Measurements from ENCODE around the gene CDKN2B-AS1.

Gene CDKN2B-AS1

GRCh38 chr9:22146604-22147003, 152.0 kb downstream of the CDKN2B-AS1 start:
- Histone ChIP-seq H3K27me3 (ENCODE audit: control insufficient read depth, insufficient read depth, low read length) (no peaks in the 10 kb centered on the region), H3K36me3 (ENCODE audit: control insufficient read depth, insufficient read depth, low read length) (no peaks in the 10 kb centered on the region), H3K9me3 (ENCODE audit: control insufficient read depth, insufficient read depth, low read length) (no peaks in the 10 kb centered on the region), H3K4me3 (ENCODE audit: low read depth, low read length) (no peak overlapping the region), H3K9ac (ENCODE audit: low read depth, low read length) (no peak overlapping the region), H3K4me1 (ENCODE audit: control insufficient read depth, insufficient read depth, low read length) (no peaks in the 10 kb centered on the region)

GRCh38 chr9:22147813-22148527, 153.4 kb downstream of the CDKN2B-AS1 start:
- no peaks in the 10 kb centered on the region for H3K4me1 ChIP-seq (ENCODE audit: control insufficient read depth, insufficient read depth, low read length)
- no peaks in the 10 kb centered on the region for H3K9me3 ChIP-seq (ENCODE audit: control insufficient read depth, insufficient read depth, low read length)
- H3K9ac ChIP-seq (ENCODE audit: low read depth, low read length), result no peak overlapping the region
- H3K27me3 ChIP-seq (ENCODE audit: control insufficient read depth, insufficient read depth, low read length), result no peaks in the 10 kb centered on the region
- no peaks in the 10 kb centered on the region for H3K36me3 ChIP-seq (ENCODE audit: control insufficient read depth, insufficient read depth, low read length)
- H3K4me3 ChIP-seq (ENCODE audit: low read depth, low read length), result no peak overlapping the region

DNA sequence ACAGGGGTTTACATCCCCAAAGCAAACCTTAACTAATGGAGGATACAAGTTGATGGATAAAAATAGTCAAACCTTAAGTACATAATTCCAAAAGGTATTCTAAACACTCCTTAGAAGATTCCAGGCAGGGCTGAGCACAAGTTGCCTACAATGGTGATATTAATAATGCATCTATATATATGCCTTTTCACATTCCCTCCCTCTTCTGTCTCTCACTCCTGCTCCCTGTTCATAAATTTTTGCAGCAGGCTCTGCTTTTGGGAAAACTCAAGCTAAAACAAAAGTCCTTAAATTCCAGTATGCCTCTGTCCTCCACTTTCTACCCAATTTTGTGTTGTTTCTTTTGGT, 153.9 kb downstream of the CDKN2B-AS1 start:
- Histone ChIP-seq H3K4me1 (ENCODE audit: control insufficient read depth, insufficient read depth, low read length) (no peaks in the 10 kb centered on the region), H3K9ac (ENCODE audit: low read depth, low read length) (no peak overlapping the region)

DNA sequence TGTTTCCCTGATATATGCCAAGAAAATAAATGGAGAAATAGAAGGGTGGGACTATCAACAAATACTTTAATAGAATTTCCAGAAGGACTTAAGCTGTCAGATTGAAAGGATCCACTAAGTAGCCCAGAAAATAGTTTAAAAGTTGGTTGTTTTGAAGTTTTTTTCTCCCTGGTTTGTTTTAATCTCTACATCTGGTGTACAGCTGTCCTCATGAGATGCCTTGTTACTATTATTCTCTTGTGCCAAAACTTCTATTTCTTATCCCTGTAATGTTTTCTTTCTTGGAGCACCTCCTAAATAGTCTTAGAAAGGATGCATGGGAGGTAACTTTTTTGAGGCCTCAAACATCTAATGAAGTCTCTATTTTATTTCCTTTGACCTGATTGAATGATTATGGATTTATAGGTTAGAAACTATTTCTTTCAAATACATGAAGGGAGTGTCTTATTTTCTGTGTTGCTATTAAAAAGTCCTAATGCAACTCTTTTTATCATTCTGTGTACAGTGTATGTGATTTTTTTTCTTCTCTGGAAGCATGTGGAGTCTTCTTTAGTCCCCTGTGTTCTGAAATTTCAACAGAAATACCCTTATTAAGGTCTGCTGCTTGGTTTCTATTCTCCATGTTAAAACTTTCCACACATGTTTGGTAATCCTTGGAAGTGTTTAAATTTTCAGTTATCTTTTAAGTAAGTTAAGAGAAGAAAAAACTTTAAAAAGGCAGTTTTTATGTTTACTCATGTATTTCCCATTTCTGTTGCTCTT, 154.5 kb downstream of the CDKN2B-AS1 start:
- no peak overlapping the region for H3K9ac ChIP-seq (ENCODE audit: low read depth, low read length)
- no peaks in the 10 kb centered on the region for H3K4me1 ChIP-seq (ENCODE audit: control insufficient read depth, insufficient read depth, low read length)
- H3K27me3 ChIP-seq (ENCODE audit: control insufficient read depth, insufficient read depth, low read length), result no peaks in the 10 kb centered on the region
- no peaks in the 10 kb centered on the region for H3K9me3 ChIP-seq (ENCODE audit: control insufficient read depth, insufficient read depth, low read length)
- no peak overlapping the region for H3K4me3 ChIP-seq (ENCODE audit: low read depth, low read length)
- H3K36me3 ChIP-seq (ENCODE audit: control insufficient read depth, insufficient read depth, low read length), result no peaks in the 10 kb centered on the region

More for the DNA sequence above, 153.9 kb downstream of the CDKN2B-AS1 start:
- H3K36me3 ChIP-seq (ENCODE audit: control insufficient read depth, insufficient read depth, low read length), result no peaks in the 10 kb centered on the region
- H3K27me3 ChIP-seq (ENCODE audit: control insufficient read depth, insufficient read depth, low read length), result no peaks in the 10 kb centered on the region
- H3K9me3 ChIP-seq (ENCODE audit: control insufficient read depth, insufficient read depth, low read length), result no peaks in the 10 kb centered on the region
- H3K4me3 ChIP-seq (ENCODE audit: low read depth, low read length), result no peak overlapping the region

- no peak overlapping the region for H3K4me3 ChIP-seq (ENCODE audit: low read depth, low read length)
- H3K4me1 ChIP-seq (ENCODE audit: control insufficient read depth, insufficient read depth, low read length), result no peaks in the 10 kb centered on the region
- no peaks in the 10 kb centered on the region for H3K27me3 ChIP-seq (ENCODE audit: control insufficient read depth, insufficient read depth, low read length)
- no peaks in the 10 kb centered on the region for H3K9me3 ChIP-seq (ENCODE audit: control insufficient read depth, insufficient read depth, low read length)
- no peak overlapping the region for H3K9ac ChIP-seq (ENCODE audit: low read depth, low read length)
- H3K36me3 ChIP-seq (ENCODE audit: control insufficient read depth, insufficient read depth, low read length), result no peaks in the 10 kb centered on the region
These were observed 159.5 kb downstream of the CDKN2B-AS1 start for GRCh38 chr9:22154064-22154463.

GRCh38 chr9:22156586-22156985, 162.0 kb downstream of the CDKN2B-AS1 start:
- no peaks in the 10 kb centered on the region for H3K4me1 ChIP-seq (ENCODE audit: control insufficient read depth, insufficient read depth, low read length)
- no peak overlapping the region for H3K4me3 ChIP-seq (ENCODE audit: low read depth, low read length)
- H3K27me3 ChIP-seq (ENCODE audit: control insufficient read depth, insufficient read depth, low read length), result no peaks in the 10 kb centered on the region
- no peak overlapping the region for H3K9ac ChIP-seq (ENCODE audit: low read depth, low read length)
- H3K9me3 ChIP-seq (ENCODE audit: control insufficient read depth, insufficient read depth, low read length), result no peaks in the 10 kb centered on the region
- H3K36me3 ChIP-seq (ENCODE audit: control insufficient read depth, insufficient read depth, low read length), result no peaks in the 10 kb centered on the region

DNA sequence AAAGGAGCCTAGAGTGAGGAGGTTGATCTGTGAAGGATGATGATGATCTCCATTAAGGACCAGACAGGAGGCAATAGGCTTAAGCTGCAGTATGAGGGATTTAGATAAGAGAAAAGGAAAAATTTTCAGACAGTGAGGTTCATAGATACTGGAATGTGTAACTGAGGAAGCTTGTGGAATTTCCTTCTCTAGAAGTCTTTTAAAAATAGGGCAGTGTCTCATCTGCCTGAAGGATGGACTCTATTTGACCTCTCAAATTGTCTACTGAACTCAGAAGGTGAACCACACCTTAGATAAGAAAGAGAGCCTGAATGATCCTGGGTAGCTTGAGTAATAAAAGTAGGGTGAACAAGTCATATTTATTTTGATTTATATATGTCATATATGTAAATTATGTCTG, 162.7 kb downstream of the CDKN2B-AS1 start:
- no peaks in the 10 kb centered on the region for H3K27me3 ChIP-seq (ENCODE audit: control insufficient read depth, insufficient read depth, low read length)
- no peak overlapping the region for H3K4me3 ChIP-seq (ENCODE audit: low read depth, low read length)
- H3K36me3 ChIP-seq (ENCODE audit: control insufficient read depth, insufficient read depth, low read length), result no peaks in the 10 kb centered on the region
- H3K4me1 ChIP-seq (ENCODE audit: control insufficient read depth, insufficient read depth, low read length), result no peaks in the 10 kb centered on the region
- no peaks in the 10 kb centered on the region for H3K9me3 ChIP-seq (ENCODE audit: control insufficient read depth, insufficient read depth, low read length)
- no peak overlapping the region for H3K9ac ChIP-seq (ENCODE audit: low read depth, low read length)

- no peak overlapping the region for H3K9ac ChIP-seq (ENCODE audit: low read depth, low read length)
- no peaks in the 10 kb centered on the region for H3K36me3 ChIP-seq (ENCODE audit: control insufficient read depth, insufficient read depth, low read length)
- no peak overlapping the region for H3K4me3 ChIP-seq (ENCODE audit: low read depth, low read length)
- no peaks in the 10 kb centered on the region for H3K4me1 ChIP-seq (ENCODE audit: control insufficient read depth, insufficient read depth, low read length)
- no peaks in the 10 kb centered on the region for H3K9me3 ChIP-seq (ENCODE audit: control insufficient read depth, insufficient read depth, low read length)
- H3K27me3 ChIP-seq (ENCODE audit: control insufficient read depth, insufficient read depth, low read length), result no peaks in the 10 kb centered on the region
These were observed 163.2 kb downstream of the CDKN2B-AS1 start for GRCh38 chr9:22157828-22158227.

- H3K9me3 ChIP-seq (ENCODE audit: control insufficient read depth, insufficient read depth, low read length), result no peaks in the 10 kb centered on the region
- no peak overlapping the region for H3K4me3 ChIP-seq (ENCODE audit: low read depth, low read length)
- H3K9ac ChIP-seq (ENCODE audit: low read depth, low read length), result no peak overlapping the region
- H3K27me3 ChIP-seq (ENCODE audit: control insufficient read depth, insufficient read depth, low read length), result no peaks in the 10 kb centered on the region
- H3K4me1 ChIP-seq (ENCODE audit: control insufficient read depth, insufficient read depth, low read length), result no peaks in the 10 kb centered on the region
- no peaks in the 10 kb centered on the region for H3K36me3 ChIP-seq (ENCODE audit: control insufficient read depth, insufficient read depth, low read length)
These were observed 163.7 kb downstream of the CDKN2B-AS1 start for GRCh38 chr9:22158271-22158670.

GRCh38 chr9:22158927-22159346, 164.3 kb downstream of the CDKN2B-AS1 start:
- no peaks in the 10 kb centered on the region for H3K9me3 ChIP-seq (ENCODE audit: control insufficient read depth, insufficient read depth, low read length)
- no peak overlapping the region for H3K9ac ChIP-seq (ENCODE audit: low read depth, low read length)
- H3K4me1 ChIP-seq (ENCODE audit: control insufficient read depth, insufficient read depth, low read length), result no peaks in the 10 kb centered on the region
- no peaks in the 10 kb centered on the region for H3K27me3 ChIP-seq (ENCODE audit: control insufficient read depth, insufficient read depth, low read length)
- no peak overlapping the region for H3K4me3 ChIP-seq (ENCODE audit: low read depth, low read length)
- no peaks in the 10 kb centered on the region for H3K36me3 ChIP-seq (ENCODE audit: control insufficient read depth, insufficient read depth, low read length)

DNA sequence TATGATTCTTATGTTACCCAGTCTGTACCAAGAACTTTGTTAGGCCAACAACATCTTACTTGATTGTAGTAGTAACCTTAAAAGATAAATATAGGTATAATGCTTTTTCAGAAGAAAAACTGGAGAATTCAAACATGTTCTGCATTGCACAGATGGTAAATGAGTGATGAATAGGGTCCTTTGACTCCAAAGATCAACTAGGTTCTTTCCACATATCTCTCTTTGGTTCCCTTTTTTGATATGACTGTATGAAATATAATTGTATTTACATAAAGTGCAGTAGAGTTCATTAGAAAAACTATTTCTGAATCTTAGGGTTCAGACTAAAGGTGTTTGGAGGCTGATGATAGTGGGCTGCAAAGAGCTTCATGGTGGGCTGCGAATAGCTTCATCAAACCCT, 165.0 kb downstream of the CDKN2B-AS1 start:
- Histone ChIP-seq H3K9me3 (ENCODE audit: control insufficient read depth, insufficient read depth, low read length) (no peaks in the 10 kb centered on the region), H3K36me3 (ENCODE audit: control insufficient read depth, insufficient read depth, low read length) (no peaks in the 10 kb centered on the region), H3K4me3 (ENCODE audit: low read depth, low read length) (no peak overlapping the region), H3K9ac (ENCODE audit: low read depth, low read length) (no peak overlapping the region), H3K4me1 (ENCODE audit: control insufficient read depth, insufficient read depth, low read length) (no peaks in the 10 kb centered on the region), H3K27me3 (ENCODE audit: control insufficient read depth, insufficient read depth, low read length) (no peaks in the 10 kb centered on the region)

GRCh38 chr9:22160221-22160620, 165.6 kb downstream of the CDKN2B-AS1 start:
- H3K4me1 ChIP-seq (ENCODE audit: control insufficient read depth, insufficient read depth, low read length), result no peaks in the 10 kb centered on the region

More at GRCh38 chr9:22160221-22160620, 165.6 kb downstream of the CDKN2B-AS1 start:
- Histone ChIP-seq H3K27me3 (ENCODE audit: control insufficient read depth, insufficient read depth, low read length) (no peaks in the 10 kb centered on the region), H3K9me3 (ENCODE audit: control insufficient read depth, insufficient read depth, low read length) (no peaks in the 10 kb centered on the region), H3K4me3 (ENCODE audit: low read depth, low read length) (no peak overlapping the region), H3K9ac (ENCODE audit: low read depth, low read length) (no peak overlapping the region), H3K36me3 (ENCODE audit: control insufficient read depth, insufficient read depth, low read length) (no peaks in the 10 kb centered on the region)
